Neural progenitor cell (in vitro differentiated cells): ENCODE results near the gene PKP3.

Experiments used
- EZH2 ChIP-seq: fragments of 200-600 bp; sonication (generic); IDR thresholded peaks from 2 replicates; pipeline ENCODE4 v1.6.1; 2017; ENCODE audit warnings: antibody characterized with exemption, mild to moderate bottlenecking, moderate library complexity
- EZH2phosphoT487 ChIP-seq: fragments of 200-600 bp; sonication (generic); IDR thresholded peaks from 2 replicates; pipeline ENCODE4 v1.6.1; 2017; ENCODE audit warnings: antibody characterized with exemption
- TF ChIP-seq, protein P1 (sequence below): fragments of 200-600 bp; sonication (generic); IDR thresholded peaks from 2 replicates; pipeline ENCODE4 v1.5.1; 2017; ENCODE audit warnings: antibody characterized with exemption, mild to moderate bottlenecking

DNA sequence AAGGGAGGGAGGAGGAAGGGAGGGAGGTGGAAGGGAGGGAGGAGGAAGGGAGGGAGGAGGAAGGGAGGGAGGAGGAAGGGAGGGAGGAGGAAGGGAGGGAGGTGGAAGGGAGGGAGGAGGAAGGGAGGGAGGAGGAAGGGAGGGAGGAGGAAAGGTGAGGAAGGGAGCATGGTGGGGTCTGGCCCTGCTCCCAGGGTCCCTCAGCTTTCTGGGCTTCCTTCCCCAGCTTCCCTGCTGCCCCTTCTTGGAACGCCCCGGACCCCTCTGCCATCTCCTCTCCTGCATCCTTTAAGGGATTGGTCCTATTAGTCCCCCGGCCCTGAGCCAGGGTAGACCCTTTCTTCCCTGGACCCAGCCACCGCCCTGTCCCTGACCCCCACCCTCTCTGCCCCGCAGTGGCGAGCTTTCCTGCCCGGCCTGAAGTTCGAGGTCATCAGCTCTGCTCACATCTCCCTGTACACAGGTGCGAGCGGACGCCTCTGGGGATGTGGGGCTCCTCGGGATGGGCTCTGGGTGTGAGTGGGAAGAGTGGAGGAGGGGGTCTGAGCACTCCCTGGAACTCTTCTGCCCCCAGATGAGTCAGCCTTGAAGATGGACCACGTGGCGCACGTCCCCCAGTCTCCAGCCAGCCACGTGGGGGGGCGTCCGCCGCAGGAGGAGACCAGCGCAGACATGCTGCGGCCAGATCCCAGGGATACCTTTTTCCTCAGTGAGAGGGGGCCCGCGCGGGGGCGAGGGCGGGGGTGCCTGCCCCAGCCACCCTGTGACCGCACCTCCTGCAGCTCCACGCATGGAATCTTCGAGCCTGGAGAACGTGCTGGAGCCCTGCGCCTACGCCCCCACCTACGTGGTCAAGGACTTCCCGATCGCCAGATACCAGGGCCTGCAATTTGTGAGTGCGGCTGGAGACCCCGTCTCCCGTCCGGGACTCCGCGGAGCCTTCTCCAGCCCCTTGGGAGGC is 18.7 kb upstream of the PKP3 start:
- TF ChIP-seq EZH2phosphoT487 (no peak), EZH2 (no peak)
- TF ChIP-seq, protein P1, sequence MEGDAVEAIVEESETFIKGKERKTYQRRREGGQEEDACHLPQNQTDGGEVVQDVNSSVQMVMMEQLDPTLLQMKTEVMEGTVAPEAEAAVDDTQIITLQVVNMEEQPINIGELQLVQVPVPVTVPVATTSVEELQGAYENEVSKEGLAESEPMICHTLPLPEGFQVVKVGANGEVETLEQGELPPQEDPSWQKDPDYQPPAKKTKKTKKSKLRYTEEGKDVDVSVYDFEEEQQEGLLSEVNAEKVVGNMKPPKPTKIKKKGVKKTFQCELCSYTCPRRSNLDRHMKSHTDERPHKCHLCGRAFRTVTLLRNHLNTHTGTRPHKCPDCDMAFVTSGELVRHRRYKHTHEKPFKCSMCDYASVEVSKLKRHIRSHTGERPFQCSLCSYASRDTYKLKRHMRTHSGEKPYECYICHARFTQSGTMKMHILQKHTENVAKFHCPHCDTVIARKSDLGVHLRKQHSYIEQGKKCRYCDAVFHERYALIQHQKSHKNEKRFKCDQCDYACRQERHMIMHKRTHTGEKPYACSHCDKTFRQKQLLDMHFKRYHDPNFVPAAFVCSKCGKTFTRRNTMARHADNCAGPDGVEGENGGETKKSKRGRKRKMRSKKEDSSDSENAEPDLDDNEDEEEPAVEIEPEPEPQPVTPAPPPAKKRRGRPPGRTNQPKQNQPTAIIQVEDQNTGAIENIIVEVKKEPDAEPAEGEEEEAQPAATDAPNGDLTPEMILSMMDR: no peak
